A673 (cell line): ENCODE measurements around the gene PPP1R13B. TPM values are rescaled to one million over a fixed set of nuclear protein-coding genes. Genes with fewer than 3 reads are reported as not detected.

Experiments
- BruUV-seq: library from RNA; stranded (reverse); fragments of 400-500 nt; replicated peaks from 2 replicates; lab custom pipeline; 2021; lab: Mats Ljungman, UMichigan
- CTCF ChIA-PET: fragments of 300-600 bp; sonication (Branson Sonifier 250); formaldehyde crosslinking; loops from one replicate; lab custom pipeline; 2022; ENCODE audit warnings: antibody characterized with exemption; lab: Charles Lee
- POLR2A ChIA-PET: fragments of 300-600 bp; sonication (Branson Sonifier 250); formaldehyde crosslinking; loops from one replicate; lab custom pipeline; 2022; ENCODE audit warnings: antibody characterized with exemption; ENCODE audit not compliant: low non-redundant PET; lab: Charles Lee
- DNase-seq: peaks from one replicate; pipeline ENCODE4 v3.0.0-alpha.2; 2015; ENCODE audit warnings: low spot score
- H3K27ac ChIP-seq: fragments of 200-600 bp; sonication (generic); 2 replicates; pipeline ENCODE4 v1.5.1; 2016; ENCODE audit warnings: mixed run types, low read depth, mild to moderate bottlenecking, mixed read lengths, antibody characterized with exemption, low read length; ENCODE audit not compliant: poor library complexity, severe bottlenecking
- H3K27me3 ChIP-seq: fragments of 200-600 bp; sonication (generic); replicated peaks from 2 replicates; pipeline ENCODE4 v1.6.1; 2017; ENCODE audit warnings: mixed run types, low read depth, mild to moderate bottlenecking, mixed read lengths, antibody characterized with exemption, low read length; ENCODE audit not compliant: insufficient read depth, poor library complexity
- H3K36me3 ChIP-seq: fragments of 200-600 bp; sonication (generic); 2 replicates; pipeline ENCODE4 v1.6.1; 2016; ENCODE audit warnings: mixed run types, mild to moderate bottlenecking, mixed read lengths, antibody characterized with exemption, low read length; ENCODE audit not compliant: insufficient read depth, poor library complexity, severe bottlenecking
- H3K4me1 ChIP-seq: fragments of 200-600 bp; sonication (generic); 2 replicates; pipeline ENCODE4 v1.6.1; 2017; ENCODE audit warnings: mixed run types, mild to moderate bottlenecking, mixed read lengths, antibody characterized with exemption, low read length; ENCODE audit not compliant: insufficient read depth, poor library complexity, severe bottlenecking
- H3K4me3 ChIP-seq: fragments of 200-600 bp; sonication (generic); 2 replicates; pipeline ENCODE4 v1.5.1; 2016; ENCODE audit warnings: low read depth, mixed run types, mild to moderate bottlenecking, mixed read lengths, low read length; ENCODE audit not compliant: poor library complexity, severe bottlenecking
- H3K9me3 ChIP-seq: fragments of 200-600 bp; sonication (generic); 2 replicates; pipeline ENCODE4 v1.6.1; 2016; ENCODE audit warnings: mixed run types, low read depth, mild to moderate bottlenecking, mixed read lengths, antibody characterized with exemption, low read length; ENCODE audit not compliant: poor library complexity, severe bottlenecking
- EZH2 ChIP-seq: fragments of 200-600 bp; sonication (generic); IDR thresholded peaks from 2 replicates; pipeline ENCODE4 v1.6.1; 2017; ENCODE audit warnings: borderline replicate concordance, low read depth, mild to moderate bottlenecking, mixed read lengths, antibody characterized with exemption, low read length; ENCODE audit not compliant: poor library complexity, severe bottlenecking
- intact Hi-C: fragments of 100-400 bp; cut with micrococcal nuclease; formaldehyde crosslinking; loops from one replicate; pipeline ENCODE4 v1.10.0; 2022; ENCODE audit not compliant: unreplicated experiment
- total RNA-seq: library from RNA; stranded (reverse); gene quantifications from 2 replicates; pipeline ENCODE4 v1.2.3, GENCODE V29; 2021
- TF ChIP-seq, protein P1 (sequence below): fragments of 300-800, 200-600 bp; sonication (generic); conservative IDR thresholded peaks from 2 replicates; pipeline ENCODE4 v1.5.1; 2017; ENCODE audit warnings: low read depth, mild to moderate bottlenecking, antibody characterized with exemption, low read length, moderate library complexity, mixed read lengths

The PPP1R13B gene
- total RNA-seq, 1 experiment from 2014 or later: 4.8 TPM

DNA sequence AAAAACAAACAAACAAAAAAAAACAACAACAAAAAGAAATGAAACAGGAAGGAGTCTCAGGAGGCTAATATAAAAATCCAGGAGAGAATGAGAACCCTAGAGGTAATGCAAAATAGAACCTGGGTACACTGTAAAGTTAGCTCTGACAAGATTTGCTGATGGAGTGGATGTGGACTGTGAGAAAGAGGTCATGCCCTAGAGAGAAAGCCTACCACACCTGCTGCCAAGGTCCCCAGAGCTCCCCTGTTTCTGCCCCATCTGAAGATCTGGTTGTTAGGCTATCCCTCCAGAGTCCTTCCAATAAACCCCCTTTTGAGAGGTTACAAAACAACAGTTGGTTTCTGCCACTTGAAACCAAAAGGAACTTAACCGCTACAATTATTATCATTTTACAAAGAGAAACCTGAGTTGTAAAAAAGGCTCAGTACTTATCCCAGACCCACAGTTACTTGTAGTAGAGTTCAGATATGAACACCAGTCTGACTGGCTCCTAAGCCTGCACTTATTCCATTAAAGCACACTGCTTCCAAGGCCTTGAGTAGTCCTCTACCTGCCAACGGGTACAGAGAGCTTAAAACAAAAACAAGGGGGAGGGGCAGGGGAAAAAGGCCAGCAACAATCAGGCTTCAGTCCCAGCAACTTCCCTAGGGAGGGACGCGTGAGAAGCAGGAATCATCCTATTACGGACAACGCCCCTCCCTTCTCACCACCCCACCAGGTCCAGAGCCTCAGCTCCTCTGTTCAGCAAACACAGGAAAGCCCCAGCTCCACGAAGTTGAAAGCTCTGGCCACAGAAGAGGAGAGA is 27.7 kb downstream of the PPP1R13B start:
- Histone ChIP-seq H3K36me3 (no peaks in the 10 kb centered on the region), H3K4me1 (peaks cover 21% of the 10 kb centered on the region), H3K27ac (no peak overlapping the region), H3K4me3 (no peak overlapping the region), H3K9me3 (no peaks in the 10 kb centered on the region), H3K27me3 (no peaks in the 10 kb centered on the region)
- peak; percentile 22 for DNase-seq
- ChIA-PET CTCF (interaction anchor here (1.3 kb wide), 1 partner anchor 11 kb away, joined by 4 read pairs; no protein-coding TSS in a partner anchor), POLR2A (no interaction called here)
- BruUV-seq: no TSS peak
- intact Hi-C loops: no loop called here
- TF ChIP-seq EZH2: no peak
- TF ChIP-seq, protein P1, sequence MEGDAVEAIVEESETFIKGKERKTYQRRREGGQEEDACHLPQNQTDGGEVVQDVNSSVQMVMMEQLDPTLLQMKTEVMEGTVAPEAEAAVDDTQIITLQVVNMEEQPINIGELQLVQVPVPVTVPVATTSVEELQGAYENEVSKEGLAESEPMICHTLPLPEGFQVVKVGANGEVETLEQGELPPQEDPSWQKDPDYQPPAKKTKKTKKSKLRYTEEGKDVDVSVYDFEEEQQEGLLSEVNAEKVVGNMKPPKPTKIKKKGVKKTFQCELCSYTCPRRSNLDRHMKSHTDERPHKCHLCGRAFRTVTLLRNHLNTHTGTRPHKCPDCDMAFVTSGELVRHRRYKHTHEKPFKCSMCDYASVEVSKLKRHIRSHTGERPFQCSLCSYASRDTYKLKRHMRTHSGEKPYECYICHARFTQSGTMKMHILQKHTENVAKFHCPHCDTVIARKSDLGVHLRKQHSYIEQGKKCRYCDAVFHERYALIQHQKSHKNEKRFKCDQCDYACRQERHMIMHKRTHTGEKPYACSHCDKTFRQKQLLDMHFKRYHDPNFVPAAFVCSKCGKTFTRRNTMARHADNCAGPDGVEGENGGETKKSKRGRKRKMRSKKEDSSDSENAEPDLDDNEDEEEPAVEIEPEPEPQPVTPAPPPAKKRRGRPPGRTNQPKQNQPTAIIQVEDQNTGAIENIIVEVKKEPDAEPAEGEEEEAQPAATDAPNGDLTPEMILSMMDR: no peak

DNA sequence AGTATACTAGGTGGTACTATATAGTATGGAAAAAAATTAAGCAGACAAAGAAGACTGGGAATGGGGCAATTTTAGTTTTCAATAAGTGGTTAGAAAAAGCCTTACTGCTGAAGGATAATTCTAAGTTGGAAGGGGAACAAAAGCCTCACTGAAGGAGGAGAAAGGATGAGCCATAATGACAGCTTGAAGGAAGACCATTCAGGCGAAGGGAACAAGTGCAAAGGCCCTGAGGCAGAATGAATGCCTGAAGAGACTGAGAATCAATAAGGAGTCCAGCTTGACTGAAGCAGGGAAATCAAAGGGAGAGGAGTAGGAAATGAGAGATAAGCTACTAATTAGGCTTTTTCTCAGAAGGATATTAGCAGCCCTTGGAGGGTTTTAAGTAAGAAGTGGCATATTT is 28.5 kb downstream of the PPP1R13B start:
- DNase-seq: no peak
- intact Hi-C loops: no loop called here
- TF ChIP-seq EZH2: no peak
- TF ChIP-seq, protein P1: no peak
- no peak overlapping the region for H3K4me3 ChIP-seq
- no peaks in the 10 kb centered on the region for H3K36me3 ChIP-seq
- peaks cover 21% of the 10 kb centered on the region for H3K4me1 ChIP-seq
- H3K9me3 ChIP-seq: no peaks in the 10 kb centered on the region
- BruUV-seq: no TSS peak
- H3K27me3 ChIP-seq: no peaks in the 10 kb centered on the region
- ChIA-PET CTCF (no interaction called here), POLR2A (interaction anchor here (0.5 kb wide), 1 partner anchor 934 kb away, joined by 3 read pairs; the partner anchor contains the start of gene SIVA1)
- H3K27ac ChIP-seq: no peak overlapping the region

DNA sequence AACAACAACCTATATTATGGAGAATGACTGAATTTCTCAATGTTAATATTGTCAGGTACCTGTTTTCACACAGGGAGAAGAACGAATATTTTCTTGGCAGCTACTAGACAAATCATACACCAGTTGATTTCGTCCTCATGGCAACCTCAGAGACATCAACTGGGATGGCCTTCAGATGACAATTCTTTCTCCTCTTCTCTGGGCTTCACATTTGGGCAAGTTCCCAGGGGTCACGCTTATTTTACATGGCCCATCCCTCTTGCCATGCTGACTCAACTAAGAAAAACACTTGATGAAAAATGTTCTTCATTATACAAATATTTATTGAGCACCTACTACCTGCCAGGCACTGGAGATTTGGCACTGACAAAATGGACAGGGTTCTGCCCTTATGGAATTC is 29.0 kb downstream of the PPP1R13B start:
- H3K4me1 ChIP-seq: peaks cover 21% of the 10 kb centered on the region
- no peak for TF ChIP-seq EZH2
- TF ChIP-seq, protein P1: no peak
- no peak overlapping the region for H3K27ac ChIP-seq
- ChIA-PET CTCF (no interaction called here), POLR2A (interaction anchor here (0.5 kb wide), 1 partner anchor 934 kb away, joined by 3 read pairs; the partner anchor contains the start of gene SIVA1)
- no peaks in the 10 kb centered on the region for H3K36me3 ChIP-seq
- intact Hi-C loops: no loop called here
- DNase-seq: no peak
- no peak overlapping the region for H3K4me3 ChIP-seq
- no peaks in the 10 kb centered on the region for H3K9me3 ChIP-seq
- no peaks in the 10 kb centered on the region for H3K27me3 ChIP-seq
- no TSS peak for BruUV-seq
